IPS DF 6.9 (cell line): Measurements from ENCODE around the gene DNAH12.
A peak's percentile ranks its signal among the peaks of the same experiment; 100 is the strongest.

Experiments
- DNase-seq: peaks from one replicate; pipeline ENCODE4 v3.0.0-alpha.2; 2013; ENCODE audit warnings: low read depth, low spot score
- H3K27ac ChIP-seq: one replicate; pipeline ENCODE4 v1.5.1; 2013; ENCODE audit warnings: low read length, control low read depth
- H3K27me3 ChIP-seq: 2 replicates; pipeline ENCODE4 v1.6.1; 2013; ENCODE audit warnings: mild to moderate bottlenecking, low read length; ENCODE audit not compliant: control insufficient read depth, insufficient read depth
- H3K36me3 ChIP-seq: 2 replicates; pipeline ENCODE4 v1.6.1; 2013; ENCODE audit warnings: low read length; ENCODE audit not compliant: control insufficient read depth, insufficient read depth
- H3K4me1 ChIP-seq: 2 replicates; pipeline ENCODE4 v1.6.1; 2013; ENCODE audit warnings: low read length; ENCODE audit not compliant: control insufficient read depth, insufficient read depth
- H3K4me3 ChIP-seq: 2 replicates; pipeline ENCODE4 v1.5.1; 2013; ENCODE audit warnings: mild to moderate bottlenecking, low read length
- H3K9me3 ChIP-seq: 2 replicates; pipeline ENCODE4 v1.6.1; 2013; ENCODE audit warnings: low read length, inconsistent platforms; ENCODE audit not compliant: control insufficient read depth, insufficient read depth
- WGBS: extraction: QIAGEN DNeasy Blood & Tissue Kit; methylation state at CpG from one replicate; pipeline ENCODE4 v1.1.7; 2013; ENCODE audit warnings: mixed read lengths, missing lambda C conversion rate; ENCODE audit not compliant: insufficient read length, insufficient coverage; 5-methylcytosine and 5-hydroxymethylcytosine counted together

DNAH12 gene

GRCh38 chr3:57544181-57545125 lies at the start of gene DNAH12:
Gene DNAH12, minus strand, starts transcription at chr3:57544344. Its CDS starts 1,474 bp downstream, at chr3:57542870.
- no CpG with 5 or more reads among the region's 20 CpGs for WGBS
- no peak within 1 kb of the TSS; the same call in 1 of the 2 replicates for H3K4me3 ChIP-seq
- H3K27me3 ChIP-seq = no peaks in the 10 kb centered on the region; the same call in 1 of the 2 replicates
- no peak within 1 kb of the TSS for H3K27ac ChIP-seq
- H3K9me3 ChIP-seq = no peaks in the 10 kb centered on the region
- H3K4me1 ChIP-seq = no peaks in the 10 kb centered on the region
- no peaks in the 10 kb centered on the region for H3K36me3 ChIP-seq
- peak; percentile 82 for DNase-seq

- H3K4me3 ChIP-seq = no peak overlapping the region
- no peaks in the 10 kb centered on the region for H3K27me3 ChIP-seq
- H3K27ac ChIP-seq = no peak overlapping the region
- H3K9me3 ChIP-seq = no peaks in the 10 kb centered on the region
- no CpG with 5 or more reads among the region's 6 CpGs for WGBS
- no peaks in the 10 kb centered on the region for H3K36me3 ChIP-seq
- DNase-seq = no peak
- no peaks in the 10 kb centered on the region for H3K4me1 ChIP-seq
Observed at GRCh38 chr3:57592306-57592705, 48.2 kb upstream of the DNAH12 start.

GRCh38 chr3:57587905-57588304 lies 43.8 kb upstream of the DNAH12 start:
- DNase-seq = no peak
- H3K4me1 ChIP-seq = no peaks in the 10 kb centered on the region
- no peak overlapping the region for H3K4me3 ChIP-seq
- no CpG with 5 or more reads among the region's 2 CpGs for WGBS
- no peak overlapping the region for H3K27ac ChIP-seq
- H3K9me3 ChIP-seq = no peaks in the 10 kb centered on the region
- H3K36me3 ChIP-seq = no peaks in the 10 kb centered on the region; the same call in 1 of the 2 replicates
- H3K27me3 ChIP-seq = no peaks in the 10 kb centered on the region

GRCh38 chr3:57586778-57587177 lies 42.6 kb upstream of the DNAH12 start:
- H3K9me3 ChIP-seq = no peaks in the 10 kb centered on the region
- no CpG with 5 or more reads among the region's 6 CpGs for WGBS
- no peak for DNase-seq
- no peak overlapping the region for H3K27ac ChIP-seq
- no peaks in the 10 kb centered on the region; the same call in 1 of the 2 replicates for H3K36me3 ChIP-seq
- no peak overlapping the region for H3K4me3 ChIP-seq
- no peaks in the 10 kb centered on the region for H3K4me1 ChIP-seq
- H3K27me3 ChIP-seq = no peaks in the 10 kb centered on the region

- WGBS = no CpG with 5 or more reads among the region's 2 CpGs
- no peaks in the 10 kb centered on the region for H3K4me1 ChIP-seq
- no peaks in the 10 kb centered on the region; the same call in 1 of the 2 replicates for H3K36me3 ChIP-seq
- DNase-seq = no peak
- H3K27me3 ChIP-seq = no peaks in the 10 kb centered on the region
- no peak overlapping the region for H3K4me3 ChIP-seq
- H3K27ac ChIP-seq = no peak overlapping the region
- H3K9me3 ChIP-seq = no peaks in the 10 kb centered on the region
Observed at GRCh38 chr3:57583544-57583943, 39.4 kb upstream of the DNAH12 start.

- H3K4me3 ChIP-seq = no peak overlapping the region
- H3K36me3 ChIP-seq = no peaks in the 10 kb centered on the region; the same call in 1 of the 2 replicates
- DNase-seq = no peak
Observed at GRCh38 chr3:57582474-57583168, 38.5 kb upstream of the DNAH12 start.

GRCh38 chr3:57577801-57578200 lies 33.7 kb upstream of the DNAH12 start:
- WGBS = no CpG with 5 or more reads among the region's 9 CpGs
- Histone ChIP-seq H3K27me3 (no peaks in the 10 kb centered on the region), H3K9me3 (no peaks in the 10 kb centered on the region), H3K27ac (no peak overlapping the region), H3K4me3 (no peak overlapping the region), H3K4me1 (no peaks in the 10 kb centered on the region), H3K36me3 (peaks cover 3% of the 10 kb centered on the region; the same call in 1 of the 2 replicates)
- no peak for DNase-seq

More at GRCh38 chr3:57582474-57583168, 38.5 kb upstream of the DNAH12 start:
- Histone ChIP-seq H3K9me3 (no peaks in the 10 kb centered on the region), H3K27me3 (no peaks in the 10 kb centered on the region), H3K27ac (no peak overlapping the region), H3K4me1 (no peaks in the 10 kb centered on the region)
- no CpG with 5 or more reads among the region's 7 CpGs for WGBS

- no peaks in the 10 kb centered on the region for H3K4me1 ChIP-seq
- H3K36me3 ChIP-seq = peaks cover 3% of the 10 kb centered on the region; the same call in 1 of the 2 replicates
- no CpG with 5 or more reads among the region's 3 CpGs for WGBS
- no peak overlapping the region for H3K27ac ChIP-seq
- DNase-seq = no peak
- H3K4me3 ChIP-seq = no peak overlapping the region
- H3K9me3 ChIP-seq = no peaks in the 10 kb centered on the region
- H3K27me3 ChIP-seq = no peaks in the 10 kb centered on the region
Observed at GRCh38 chr3:57575966-57576626, 32.0 kb upstream of the DNAH12 start.

- no peak overlapping the region for H3K4me3 ChIP-seq
- no peaks in the 10 kb centered on the region for H3K4me1 ChIP-seq
- DNase-seq = no peak
- no peak overlapping the region for H3K27ac ChIP-seq
- H3K36me3 ChIP-seq = peaks cover 3% of the 10 kb centered on the region; the same call in 1 of the 2 replicates
- no peaks in the 10 kb centered on the region for H3K27me3 ChIP-seq
- WGBS = no CpG with 5 or more reads among the region's 3 CpGs
- H3K9me3 ChIP-seq = no peaks in the 10 kb centered on the region
Observed at GRCh38 chr3:57572096-57572495, 28.0 kb upstream of the DNAH12 start.

GRCh38 chr3:57570878-57571277 lies 26.7 kb upstream of the DNAH12 start:
- Histone ChIP-seq H3K27me3 (no peaks in the 10 kb centered on the region), H3K36me3 (peaks cover 3% of the 10 kb centered on the region; the same call in 1 of the 2 replicates), H3K4me1 (no peaks in the 10 kb centered on the region), H3K27ac (no peak overlapping the region), H3K9me3 (no peaks in the 10 kb centered on the region), H3K4me3 (no peak overlapping the region)
- DNase-seq = no peak
- WGBS = no CpG with 5 or more reads among the region's 2 CpGs
